Epithelial cell of esophagus (primary cell): Measurements from ENCODE around the gene ST6GAL1.

Experiments used
- DNase-seq: peaks from one replicate; pipeline ENCODE4 v3.0.0; 2010; ENCODE audit warnings: low read depth
- H3K4me3 ChIP-seq: 2 replicates; pipeline ENCODE4 v1.5.1; 2011; ENCODE audit warnings: mild to moderate bottlenecking, low read length, control low read depth
- CTCF ChIP-seq: IDR thresholded peaks from 2 replicates; pipeline ENCODE4 v1.5.1; 2011; ENCODE audit warnings: low read depth, mild to moderate bottlenecking, low read length, control low read depth, inconsistent platforms; ENCODE audit not compliant: insufficient read depth; ENCODE audit errors: missing control alignments

ST6GAL1 gene

GRCh38 chr3:186983659-186984058, 53.3 kb downstream of the ST6GAL1 start:
- no peak for TF ChIP-seq CTCF
- no peak for DNase-seq
- no peak overlapping the region for H3K4me3 ChIP-seq

DNA sequence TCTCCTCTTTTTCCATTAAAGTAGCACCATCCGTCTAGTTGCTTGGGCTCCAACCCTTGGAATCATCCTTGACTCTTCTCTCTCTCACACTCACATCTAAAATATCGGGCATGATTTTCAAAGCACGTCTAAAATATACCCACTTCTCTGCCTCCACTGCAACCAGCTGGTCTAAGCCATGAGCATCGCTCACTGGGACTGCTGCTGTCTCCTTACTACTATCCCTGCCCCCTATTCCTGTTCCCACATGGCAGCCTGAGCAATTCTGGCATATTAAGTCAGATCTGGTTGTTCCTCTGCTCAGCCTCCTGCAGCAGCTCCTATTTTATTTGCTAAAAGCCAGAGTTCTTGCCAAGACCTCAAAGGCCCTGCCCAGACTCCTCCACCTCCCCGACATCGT, 53.7 kb downstream of the ST6GAL1 start:
- no peak for DNase-seq
- TF ChIP-seq CTCF = no peak
- no peak overlapping the region for H3K4me3 ChIP-seq

GRCh38 chr3:186985661-186986364, 55.5 kb downstream of the ST6GAL1 start:
- DNase-seq = peak; percentile 39
- no peak overlapping the region for H3K4me3 ChIP-seq
- TF ChIP-seq CTCF = no peak

DNA sequence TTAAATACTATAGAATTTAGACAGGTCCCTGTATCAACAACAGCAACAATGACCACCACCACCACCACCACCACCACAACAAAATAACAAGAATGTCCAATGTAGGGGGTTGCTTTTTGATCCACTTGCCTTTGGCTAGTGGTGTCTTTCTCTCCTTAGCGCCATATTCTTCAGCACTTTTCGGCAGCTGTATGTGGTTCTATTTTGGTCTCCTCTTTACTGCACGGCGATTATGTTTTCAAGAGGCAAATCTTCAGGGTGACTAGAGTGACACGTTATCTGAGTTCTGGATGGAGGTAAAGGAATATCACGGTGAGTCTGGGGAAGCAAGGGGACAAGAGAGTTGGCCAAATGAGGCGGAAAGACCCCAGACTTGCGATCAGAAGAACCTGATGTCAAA, 56.1 kb downstream of the ST6GAL1 start:
- TF ChIP-seq CTCF = no peak
- no peak for DNase-seq
- H3K4me3 ChIP-seq = no peak overlapping the region

DNA sequence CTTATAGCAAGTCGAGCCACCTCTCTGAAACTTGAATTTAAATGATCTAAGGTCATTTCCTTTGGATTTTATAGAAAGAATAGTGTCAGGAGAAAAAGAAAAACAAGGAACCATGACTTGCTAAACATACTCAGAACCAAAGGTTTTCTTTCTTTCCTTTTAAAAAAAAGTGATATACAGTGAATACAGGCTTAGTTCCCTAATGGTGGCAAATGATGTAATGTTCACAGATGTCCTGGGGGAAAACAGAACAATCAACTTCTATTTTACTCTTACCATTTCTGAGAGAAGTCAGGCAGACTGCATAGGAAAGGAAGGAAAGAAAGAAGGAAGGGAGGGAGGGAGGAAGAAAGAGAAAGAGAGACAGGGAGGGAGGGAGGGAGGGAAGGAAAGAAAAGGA, 56.5 kb downstream of the ST6GAL1 start:
- no peak for TF ChIP-seq CTCF
- no peak overlapping the region for H3K4me3 ChIP-seq
- no peak for DNase-seq

GRCh38 chr3:186988806-186989205, 58.5 kb downstream of the ST6GAL1 start:
- no peak overlapping the region for H3K4me3 ChIP-seq
- no peak for TF ChIP-seq CTCF
- no peak for DNase-seq

DNA sequence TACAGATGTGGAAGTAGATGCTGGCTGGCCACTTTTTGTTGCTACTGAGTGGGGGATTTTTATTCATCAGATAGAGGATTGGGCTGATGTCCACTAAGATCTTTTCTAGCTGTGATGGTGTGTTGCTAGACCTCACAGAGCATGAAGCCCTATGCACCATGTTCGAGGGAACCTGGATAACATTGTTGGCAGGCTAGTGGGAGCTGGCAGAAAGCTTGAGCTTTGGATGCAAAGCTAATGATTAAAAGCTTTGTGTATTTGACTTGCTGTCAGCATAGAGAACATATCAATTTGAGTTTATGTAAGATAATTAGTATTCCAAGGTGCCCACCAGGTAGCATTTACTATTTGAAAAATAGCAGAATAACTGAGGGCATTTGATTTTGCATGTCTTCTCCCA, 59.1 kb downstream of the ST6GAL1 start:
- H3K4me3 ChIP-seq = no peak overlapping the region
- TF ChIP-seq CTCF = no peak
- no peak for DNase-seq
